GM19238 (cell line): ENCODE data around the gene SRRM3.
"Not testable (repeated sequence)": the region's sequence is repeated elsewhere in the genome, so short reads cannot be mapped to it uniquely, and the experiment has no call there.

Experiments
- DNase-seq: peaks from one replicate; pipeline ENCODE4 v3.0.0; 2011; ENCODE audit warnings: low spot score; ENCODE audit not compliant: insufficient read length

SRRM3 gene

GRCh38 chr7:76286842-76287403, 85.2 kb downstream of the SRRM3 start:
- DNase-seq, result no peak

- DNase-seq, result not testable (repeated sequence)
Observed at GRCh38 chr7:76290847-76291350, 89.2 kb downstream of the SRRM3 start.

GRCh38 chr7:76291351-76292212, 89.9 kb downstream of the SRRM3 start:
- peak; percentile 85 for DNase-seq

- DNase-seq, result no peak
Observed at GRCh38 chr7:76292213-76292573, 90.5 kb downstream of the SRRM3 start.

GRCh38 chr7:76292911-76293310, 91.2 kb downstream of the SRRM3 start:
- DNase-seq, result not testable (repeated sequence)

GRCh38 chr7:76293407-76293901, 91.8 kb downstream of the SRRM3 start:
- DNase-seq, result no peak

- DNase-seq, result no peak
Observed at GRCh38 chr7:76294344-76295024, 92.8 kb downstream of the SRRM3 start.

GRCh38 chr7:76296743-76297740, 95.3 kb downstream of the SRRM3 start:
- DNase-seq, result no peak

GRCh38 chr7:76300166-76300731, 98.6 kb downstream of the SRRM3 start:
- no peak for DNase-seq

- DNase-seq, result no peak
Observed at GRCh38 chr7:76301000-76301399, 99.3 kb downstream of the SRRM3 start.

GRCh38 chr7:76302347-76303201, 100.9 kb downstream of the SRRM3 start, which contains the start of gene HSPB1:
Gene HSPB1, plus strand, starts transcription at chr7:76302673. Its CDS starts 40 bp downstream, at chr7:76302713.
- DNase-seq, result peak; percentile 63

- DNase-seq, result peak; percentile 79
Observed at GRCh38 chr7:76303202-76304147, 101.8 kb downstream of the SRRM3 start.

GRCh38 chr7:76304888-76305375, 103.2 kb downstream of the SRRM3 start:
- DNase-seq, result no peak

- DNase-seq, result not testable (repeated sequence)
Observed at GRCh38 chr7:76308874-76309273, 107.2 kb downstream of the SRRM3 start.

GRCh38 chr7:76309341-76310101, 107.8 kb downstream of the SRRM3 start:
- DNase-seq, result not testable (repeated sequence)

- DNase-seq, result no peak
Observed at GRCh38 chr7:76310102-76310957, 108.6 kb downstream of the SRRM3 start.
